Ishikawa (cell line): ENCODE measurements around the gene EPHA7.

Source experiments
- CEBPB ChIP-seq: IDR thresholded peaks from 2 replicates; pipeline ENCODE4 v1.6.1; 2012
- CREB1 ChIP-seq: IDR thresholded peaks from 2 replicates; pipeline ENCODE4 v1.6.1; 2012; ENCODE audit warnings: low read depth
- EGR1 ChIP-seq: IDR thresholded peaks from 2 replicates; pipeline ENCODE4 v1.6.1; 2012
- EP300 ChIP-seq: IDR thresholded peaks from 2 replicates; pipeline ENCODE4 v1.6.1; 2012; ENCODE audit warnings: borderline replicate concordance
- FOXM1 ChIP-seq: IDR thresholded peaks from 2 replicates; pipeline ENCODE4 v1.6.1; 2012; ENCODE audit warnings: low read depth, borderline replicate concordance
- MAX ChIP-seq: IDR thresholded peaks from 2 replicates; pipeline ENCODE4 v1.6.1; 2012
- NFIC ChIP-seq: IDR thresholded peaks from 2 replicates; pipeline ENCODE4 v1.6.1; 2012
- RAD21 ChIP-seq: IDR thresholded peaks from 2 replicates; pipeline ENCODE4 v1.6.1; 2012; ENCODE audit warnings: low read depth
- TAF1 ChIP-seq: IDR thresholded peaks from 2 replicates; pipeline ENCODE4 v1.6.1; 2012; ENCODE audit warnings: low read depth, mild to moderate bottlenecking
- TCF12 ChIP-seq: IDR thresholded peaks from 2 replicates; pipeline ENCODE4 v1.6.1; 2012; ENCODE audit warnings: low read depth
- TEAD4 ChIP-seq: IDR thresholded peaks from 2 replicates; pipeline ENCODE4 v1.6.1; 2012
- YY1 ChIP-seq: IDR thresholded peaks from 2 replicates; pipeline ENCODE4 v1.6.1; 2012; ENCODE audit warnings: low read depth
- ZBTB7A ChIP-seq: IDR thresholded peaks from 2 replicates; pipeline ENCODE4 v1.6.1; 2012; ENCODE audit warnings: low read depth
- TF ChIP-seq, protein P1 (sequence below): IDR thresholded peaks from 2 replicates; pipeline ENCODE4 v1.6.1; 2012
- TF ChIP-seq, protein P2 (sequence below): IDR thresholded peaks from 2 replicates; pipeline ENCODE4 v1.6.1; 2012; ENCODE audit warnings: low read depth, mild to moderate bottlenecking

Gene EPHA7

DNA sequence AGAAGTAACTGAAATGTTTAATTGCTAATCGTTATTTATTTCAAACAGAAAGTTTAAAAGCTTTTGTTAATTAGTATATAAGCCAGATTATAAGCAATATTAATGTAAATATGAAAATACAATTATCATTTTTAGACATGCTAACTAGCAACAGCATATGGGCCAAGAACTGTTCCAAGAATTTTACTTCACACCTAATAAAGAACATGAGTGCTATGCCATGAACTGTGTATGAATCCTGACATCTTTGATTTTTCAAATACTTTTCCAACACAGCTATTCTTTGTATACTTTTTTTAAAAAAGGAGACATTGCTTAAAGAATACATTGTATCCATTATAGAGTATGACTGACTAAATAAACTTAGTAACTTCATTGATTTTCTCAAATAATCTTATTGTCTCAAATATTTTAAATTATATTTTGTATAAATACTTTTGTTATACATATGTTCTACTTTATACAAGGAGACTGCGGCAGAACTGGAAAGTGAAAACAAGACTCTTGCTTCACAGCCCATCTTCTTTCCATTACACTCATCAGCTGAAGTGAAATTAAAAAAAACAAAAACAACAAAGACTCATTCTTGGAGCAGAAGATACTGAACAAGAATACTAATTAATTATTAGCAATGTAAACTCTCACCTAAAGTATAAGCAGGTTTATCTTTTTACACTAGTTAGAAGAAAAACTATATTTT lies 89.9 kb downstream of the EPHA7 start:
- TF ChIP-seq TEAD4 (no peak), CREB1 (no peak), CEBPB (no peak), EGR1 (no peak), ZBTB7A (no peak), MAX (no peak), TAF1 (no peak), FOXM1 (no peak)

GRCh38 chr6:93327857-93328256 lies 91.5 kb downstream of the EPHA7 start:
- TF ChIP-seq RAD21 (no peak), YY1 (no peak), TCF12 (no peak)
- TF ChIP-seq, protein P1, sequence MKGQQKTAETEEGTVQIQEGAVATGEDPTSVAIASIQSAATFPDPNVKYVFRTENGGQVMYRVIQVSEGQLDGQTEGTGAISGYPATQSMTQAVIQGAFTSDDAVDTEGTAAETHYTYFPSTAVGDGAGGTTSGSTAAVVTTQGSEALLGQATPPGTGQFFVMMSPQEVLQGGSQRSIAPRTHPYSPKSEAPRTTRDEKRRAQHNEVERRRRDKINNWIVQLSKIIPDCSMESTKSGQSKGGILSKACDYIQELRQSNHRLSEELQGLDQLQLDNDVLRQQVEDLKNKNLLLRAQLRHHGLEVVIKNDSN = no peak

DNA sequence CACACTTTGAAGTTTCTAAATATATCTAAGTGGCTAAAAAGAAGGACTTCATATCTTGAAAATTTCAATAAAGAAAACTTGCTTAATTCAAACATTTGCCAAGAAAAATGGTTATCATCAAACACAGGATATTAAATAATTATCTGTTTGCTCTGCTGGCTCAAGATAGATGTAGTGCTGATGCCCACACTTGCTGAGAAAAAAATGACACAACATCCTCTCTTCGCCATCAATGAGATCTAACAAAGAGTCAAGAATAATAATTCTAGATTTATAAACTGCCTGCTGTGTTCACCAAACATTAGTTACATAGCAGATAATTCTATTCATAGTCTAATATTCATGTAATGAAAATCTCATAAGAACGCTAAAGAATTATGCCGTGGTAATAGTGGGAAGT lies 93.6 kb downstream of the EPHA7 start:
- TF ChIP-seq YY1 (no peak), MAX (no peak), ZBTB7A (no peak), NFIC (no peak), TAF1 (no peak), TCF12 (no peak), EGR1 (no peak), FOXM1 (no peak), CEBPB (no peak), TEAD4 (no peak), RAD21 (no peak), EP300 (no peak), CREB1 (no peak)
- TF ChIP-seq, protein P2, sequence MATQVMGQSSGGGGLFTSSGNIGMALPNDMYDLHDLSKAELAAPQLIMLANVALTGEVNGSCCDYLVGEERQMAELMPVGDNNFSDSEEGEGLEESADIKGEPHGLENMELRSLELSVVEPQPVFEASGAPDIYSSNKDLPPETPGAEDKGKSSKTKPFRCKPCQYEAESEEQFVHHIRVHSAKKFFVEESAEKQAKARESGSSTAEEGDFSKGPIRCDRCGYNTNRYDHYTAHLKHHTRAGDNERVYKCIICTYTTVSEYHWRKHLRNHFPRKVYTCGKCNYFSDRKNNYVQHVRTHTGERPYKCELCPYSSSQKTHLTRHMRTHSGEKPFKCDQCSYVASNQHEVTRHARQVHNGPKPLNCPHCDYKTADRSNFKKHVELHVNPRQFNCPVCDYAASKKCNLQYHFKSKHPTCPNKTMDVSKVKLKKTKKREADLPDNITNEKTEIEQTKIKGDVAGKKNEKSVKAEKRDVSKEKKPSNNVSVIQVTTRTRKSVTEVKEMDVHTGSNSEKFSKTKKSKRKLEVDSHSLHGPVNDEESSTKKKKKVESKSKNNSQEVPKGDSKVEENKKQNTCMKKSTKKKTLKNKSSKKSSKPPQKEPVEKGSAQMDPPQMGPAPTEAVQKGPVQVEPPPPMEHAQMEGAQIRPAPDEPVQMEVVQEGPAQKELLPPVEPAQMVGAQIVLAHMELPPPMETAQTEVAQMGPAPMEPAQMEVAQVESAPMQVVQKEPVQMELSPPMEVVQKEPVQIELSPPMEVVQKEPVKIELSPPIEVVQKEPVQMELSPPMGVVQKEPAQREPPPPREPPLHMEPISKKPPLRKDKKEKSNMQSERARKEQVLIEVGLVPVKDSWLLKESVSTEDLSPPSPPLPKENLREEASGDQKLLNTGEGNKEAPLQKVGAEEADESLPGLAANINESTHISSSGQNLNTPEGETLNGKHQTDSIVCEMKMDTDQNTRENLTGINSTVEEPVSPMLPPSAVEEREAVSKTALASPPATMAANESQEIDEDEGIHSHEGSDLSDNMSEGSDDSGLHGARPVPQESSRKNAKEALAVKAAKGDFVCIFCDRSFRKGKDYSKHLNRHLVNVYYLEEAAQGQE = no peak
- TF ChIP-seq, protein P1 = no peak

- TF ChIP-seq TAF1 (no peak), CEBPB (no peak), MAX (no peak), NFIC (no peak), YY1 (no peak), EP300 (no peak), ZBTB7A (no peak), TCF12 (no peak), FOXM1 (no peak), EGR1 (no peak), RAD21 (no peak), TEAD4 (no peak), CREB1 (no peak)
- TF ChIP-seq, protein P2 = no peak
- TF ChIP-seq, protein P1 = no peak
Observed at GRCh38 chr6:93323630-93324029, 95.7 kb downstream of the EPHA7 start.

DNA sequence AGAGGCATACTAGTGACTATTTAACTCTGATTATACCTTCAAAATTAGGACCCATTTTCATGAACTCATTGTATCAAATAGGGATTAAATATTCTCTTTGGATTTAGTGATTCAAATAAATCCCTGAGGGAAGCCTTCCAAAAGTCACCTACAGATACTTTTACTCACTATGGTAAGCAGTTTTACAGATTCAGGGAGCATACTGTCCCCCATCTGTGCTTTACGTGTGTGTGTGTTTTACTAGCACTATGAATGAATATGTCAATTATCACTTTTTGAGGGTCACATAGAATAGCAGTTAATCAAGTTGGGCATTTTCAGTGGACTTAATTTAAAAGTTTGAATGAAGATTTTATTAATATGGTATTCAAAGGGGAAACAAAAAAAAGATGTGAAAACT lies 96.7 kb downstream of the EPHA7 start:
- TF ChIP-seq NFIC (no peak), TEAD4 (no peak), TAF1 (no peak), FOXM1 (no peak)
- TF ChIP-seq, protein P1 = no peak
- TF ChIP-seq, protein P2 = no peak
